ENCODE data around the gene SMIM27.

The SMIM27 gene

DNA sequence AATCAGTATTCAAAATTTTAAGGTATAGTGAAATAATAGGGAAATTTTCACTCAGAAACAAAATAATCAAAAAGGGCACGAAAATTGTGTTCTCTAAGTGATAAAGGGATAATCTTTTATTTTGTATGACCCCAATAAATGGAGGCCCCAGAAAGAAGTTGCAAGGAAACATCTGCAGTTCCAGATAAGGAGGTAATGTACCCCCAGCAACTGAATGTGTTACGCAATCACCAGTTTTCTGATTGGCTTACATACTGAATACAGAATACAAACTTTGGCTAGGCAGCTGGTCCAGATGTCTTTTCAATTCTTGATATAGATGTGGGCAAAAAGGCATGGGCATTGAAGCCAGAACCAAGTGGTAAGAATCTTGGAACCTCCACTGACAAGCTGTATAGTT is 2.0 kb downstream of the SMIM27 start:
- FAIRE-seq, result no peak
- DNase-seq (ENCODE audit: insufficient read length, low spot score), result no peak

DNA sequence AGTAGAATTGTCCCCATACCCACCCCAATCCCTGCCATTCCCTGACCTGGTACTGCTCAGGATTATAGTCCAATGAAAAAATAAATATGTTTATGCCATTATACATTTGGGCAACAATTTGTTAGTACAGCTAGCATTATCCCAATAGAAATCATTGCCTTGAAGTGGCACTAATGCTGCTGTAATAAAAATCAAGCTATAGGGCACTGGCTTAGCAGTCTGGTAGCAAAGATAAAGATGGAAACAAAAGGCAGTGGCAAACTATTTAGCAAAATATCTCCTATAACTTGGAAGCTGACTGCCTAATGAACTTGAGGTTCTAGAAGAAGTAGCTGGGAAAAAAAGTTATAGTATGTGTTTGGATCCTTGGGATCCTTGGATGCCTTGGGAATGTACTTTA is 2.5 kb downstream of the SMIM27 start:
- DNase-seq (ENCODE audit: insufficient read length, low spot score) (no peak), FAIRE-seq (no peak)

DNA sequence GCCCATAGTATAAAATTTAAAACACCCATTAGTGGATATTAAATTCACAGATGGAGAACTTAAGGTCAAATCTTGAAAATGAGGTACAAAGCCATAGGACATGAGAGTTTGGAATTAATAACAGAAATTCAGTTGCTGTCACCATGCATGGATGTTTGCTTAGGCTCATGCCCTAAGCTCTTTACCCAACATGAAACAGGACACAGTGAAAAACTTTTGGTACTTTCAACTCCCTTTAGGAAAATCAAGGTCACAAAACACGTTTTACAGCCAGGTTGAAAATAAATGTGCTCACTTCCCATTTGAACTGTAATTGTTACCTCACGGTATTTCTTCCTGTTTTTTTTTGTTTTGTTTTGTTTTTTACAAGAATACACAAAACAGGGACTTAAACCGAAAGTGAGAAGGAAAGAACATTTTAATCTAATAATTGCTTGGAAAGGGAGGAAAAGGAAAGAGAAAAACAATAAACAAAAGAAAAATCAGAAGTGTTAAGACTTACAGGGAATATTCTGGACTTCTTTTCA is 6.3 kb downstream of the SMIM27 start:
- FAIRE-seq, result peak; percentile 45

DNA sequence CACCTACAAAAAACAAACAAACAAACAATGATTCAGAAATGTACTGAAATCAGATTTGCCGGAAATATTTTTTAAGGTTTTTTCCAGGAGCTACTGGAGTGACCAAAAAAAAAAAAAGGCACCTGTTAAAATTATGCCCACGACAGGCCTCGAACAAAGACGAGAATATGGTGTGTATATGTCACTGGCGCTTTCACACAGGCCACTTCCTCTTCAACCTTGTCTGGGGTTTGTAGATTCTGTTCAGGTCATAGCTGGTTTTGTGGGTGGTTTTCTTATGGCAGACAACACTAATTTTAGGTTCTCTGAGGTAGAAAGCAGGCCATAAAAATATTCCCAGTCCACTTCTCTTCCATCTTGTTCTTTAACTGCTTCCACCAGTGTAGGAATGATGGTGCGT is 13.8 kb downstream of the SMIM27 start:
- no peak for FAIRE-seq

More for the DNA sequence above, 6.3 kb downstream of the SMIM27 start:
- no peak for DNase-seq (ENCODE audit: insufficient read length, low spot score)

DNA sequence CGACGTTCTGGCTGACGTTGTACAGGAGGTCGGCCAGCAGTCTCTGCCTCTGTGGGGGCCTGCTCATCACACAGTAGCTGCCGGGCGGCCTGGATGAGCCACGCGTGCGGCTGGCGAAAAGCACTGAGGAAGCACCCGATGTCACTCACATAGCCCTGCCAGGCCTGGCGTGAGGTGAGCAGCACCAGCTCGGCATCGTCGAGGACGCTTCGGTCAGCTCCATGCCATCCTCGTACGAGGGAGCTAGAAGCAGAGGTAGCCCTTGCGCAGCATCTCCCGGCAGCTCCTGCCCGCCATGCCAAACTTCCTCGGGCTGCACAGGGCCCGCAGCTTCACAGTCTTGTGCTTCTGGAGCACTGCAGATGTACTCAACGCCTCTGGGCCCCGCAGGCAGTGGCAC is 14.6 kb downstream of the SMIM27 start:
- FAIRE-seq, result no peak
- no peak for DNase-seq (ENCODE audit: insufficient read length, low spot score)

More for the DNA sequence above, 13.8 kb downstream of the SMIM27 start:
- DNase-seq (ENCODE audit: insufficient read length, low spot score), result no peak

DNA sequence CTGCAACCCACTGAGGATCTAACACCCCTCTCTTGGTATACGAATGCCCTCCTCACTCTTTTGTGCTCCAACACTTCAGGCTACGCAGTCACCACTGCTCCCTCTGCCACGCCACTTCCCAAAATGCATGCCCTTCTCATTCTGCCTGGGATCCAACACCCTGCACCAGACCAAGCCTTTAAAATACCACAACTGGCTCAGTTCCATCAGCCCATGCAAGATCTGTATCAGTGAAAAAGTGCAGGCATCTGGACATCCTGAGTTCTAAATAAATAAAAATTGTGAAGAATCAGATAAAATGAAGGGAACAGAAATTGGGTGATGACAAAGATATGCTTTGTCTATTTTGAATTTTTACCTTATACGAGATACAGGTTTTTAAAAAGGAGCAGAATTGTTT is 18.1 kb downstream of the SMIM27 start:
- no peak for DNase-seq (ENCODE audit: insufficient read length, low spot score)
- no peak for FAIRE-seq

DNA sequence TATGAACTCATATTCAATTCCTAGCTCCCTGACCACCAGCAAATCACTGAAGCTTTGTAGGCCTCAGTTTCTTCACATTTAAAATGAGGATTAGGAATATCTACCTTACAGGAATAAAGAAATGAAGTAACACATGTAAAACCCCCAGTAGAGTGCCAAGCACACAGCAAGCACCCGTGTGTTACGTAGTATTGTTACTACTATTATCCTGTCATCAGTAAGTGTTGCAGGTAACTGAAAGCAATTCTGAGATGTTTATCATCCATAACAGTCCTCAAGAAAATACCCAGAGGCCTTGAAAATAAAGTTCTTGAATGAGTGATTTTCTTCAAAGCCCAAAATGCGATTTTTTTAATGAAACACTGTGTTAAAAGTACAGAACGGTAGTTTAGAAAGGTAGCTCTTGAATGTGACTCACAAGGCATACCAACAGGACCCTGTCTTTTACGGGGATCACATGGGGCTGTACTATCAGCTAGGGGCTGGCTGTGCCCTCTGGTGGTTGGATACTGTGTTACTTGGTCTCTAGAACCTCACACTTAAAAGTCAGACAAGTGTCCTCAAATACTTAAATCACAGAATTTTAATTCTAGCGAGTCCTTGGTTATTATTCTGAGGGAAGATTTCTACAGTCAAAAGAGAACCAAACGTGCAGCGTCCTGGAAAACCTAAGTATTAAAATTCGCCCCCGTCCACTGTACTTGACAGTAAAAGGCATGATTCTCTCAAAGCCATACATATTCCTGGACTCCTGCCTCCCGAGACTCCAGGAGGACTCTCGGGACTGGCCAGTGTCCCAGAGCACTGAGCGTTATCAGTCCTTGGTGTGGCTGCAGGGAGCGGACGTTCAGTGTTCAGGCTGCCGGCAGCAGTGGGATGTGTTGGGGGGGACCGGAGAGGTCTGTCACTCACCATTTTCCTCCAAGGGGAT is 20.1 kb downstream of the SMIM27 start:
- FAIRE-seq (peak; percentile 93), DNase-seq (ENCODE audit: insufficient read length, low spot score) (peak; percentile 59)

DNA sequence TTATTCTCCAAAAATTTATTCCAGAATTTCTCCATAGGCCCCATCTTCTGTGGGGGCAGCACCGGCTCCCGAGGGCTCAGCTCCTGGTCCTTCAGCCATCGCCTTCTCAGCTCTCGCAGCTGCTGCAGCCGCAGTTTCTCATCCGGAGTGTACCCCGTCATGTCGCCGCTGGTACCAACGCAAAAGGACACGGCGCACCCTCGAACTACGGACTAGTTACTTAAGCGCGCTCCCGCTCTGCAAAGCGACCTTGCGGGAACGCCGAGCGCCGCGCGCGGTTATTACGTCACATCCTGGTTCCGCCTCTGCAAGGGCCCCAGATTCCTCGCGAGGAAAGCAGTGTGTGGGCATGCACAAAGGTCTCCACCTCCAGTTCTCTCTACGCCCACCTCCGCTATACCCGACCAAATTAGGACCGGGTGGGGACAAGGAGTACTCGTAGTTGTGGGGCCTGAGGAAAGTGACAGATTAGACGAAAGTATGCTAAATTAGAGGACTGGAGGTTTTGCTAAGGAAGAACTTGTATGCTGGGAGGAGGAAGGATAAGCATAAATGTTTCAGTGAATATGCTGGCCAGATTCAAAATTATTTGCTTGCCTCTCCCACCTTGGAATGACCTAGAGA is 20.9 kb downstream of the SMIM27 start, which contains the start of gene NDUFB6:
Gene NDUFB6, minus strand, starts transcription at position 260 of the 624 bp plus-strand sequence. Its CDS starts 99 bp downstream, at position 161.
- DNase-seq (ENCODE audit: insufficient read length, low spot score) (peak; percentile 81), FAIRE-seq (peak; percentile 100)

DNA sequence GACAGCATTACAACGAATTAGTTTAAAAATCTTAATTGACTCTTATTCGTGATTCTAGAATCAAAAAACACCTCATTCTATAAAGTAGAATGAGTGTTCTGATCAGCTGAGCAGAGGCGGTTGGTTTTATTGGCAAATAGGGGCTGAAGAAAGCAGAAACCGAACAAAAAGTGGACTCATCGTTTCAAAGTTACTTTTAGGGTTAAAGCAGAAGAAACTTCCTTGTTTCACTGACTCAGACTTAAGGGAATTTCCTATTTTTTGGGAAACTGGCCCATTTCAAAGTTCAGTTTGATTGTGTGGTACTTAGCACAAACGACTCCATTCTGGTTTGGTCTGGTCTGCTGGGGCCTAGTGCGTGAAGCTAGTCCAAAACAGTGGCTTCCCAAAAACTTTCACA is 21.7 kb downstream of the SMIM27 start:
- FAIRE-seq (no peak), DNase-seq (ENCODE audit: insufficient read length, low spot score) (no peak)

DNA sequence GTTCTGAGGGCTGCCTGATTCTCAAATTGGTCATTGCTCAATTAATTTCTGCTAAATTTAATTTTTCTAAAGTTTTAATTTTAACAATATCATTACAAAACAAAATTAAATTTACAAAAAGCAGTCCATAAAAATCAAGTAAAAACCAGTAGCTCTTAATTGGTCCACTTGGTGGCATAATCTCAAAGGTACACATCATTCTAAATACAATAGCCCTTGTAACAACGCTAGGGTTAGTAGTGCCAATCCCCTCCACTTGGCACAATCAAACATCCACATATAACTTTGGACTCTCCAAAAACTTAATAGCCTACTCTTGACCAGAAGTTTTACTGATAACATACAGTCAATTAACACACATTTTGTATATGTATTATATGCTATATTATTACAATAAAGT is 22.7 kb downstream of the SMIM27 start:
- no peak for FAIRE-seq

DNA sequence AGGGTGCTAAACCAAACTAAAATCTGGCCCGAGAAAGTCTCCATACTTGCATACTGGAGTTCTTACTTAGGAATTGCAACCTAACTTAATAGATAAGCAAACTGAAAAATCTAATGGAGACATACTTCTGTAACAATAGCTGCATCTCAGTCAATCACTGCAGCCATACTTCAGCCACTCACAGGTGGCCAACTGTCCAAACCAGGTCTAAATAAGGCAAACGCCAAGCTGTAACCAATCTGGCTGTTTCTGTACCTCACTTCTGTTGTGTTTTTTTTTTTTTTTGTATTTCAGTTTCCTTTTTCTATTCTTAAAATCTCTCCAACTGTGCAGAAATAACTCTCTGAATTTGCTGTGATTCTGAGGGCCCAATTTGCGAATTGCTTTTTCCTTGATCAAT is 25.2 kb downstream of the SMIM27 start:
- DNase-seq (ENCODE audit: insufficient read length, low spot score), result no peak
- FAIRE-seq, result no peak

More for the DNA sequence above, 22.7 kb downstream of the SMIM27 start:
- no peak for DNase-seq (ENCODE audit: insufficient read length, low spot score)

DNA sequence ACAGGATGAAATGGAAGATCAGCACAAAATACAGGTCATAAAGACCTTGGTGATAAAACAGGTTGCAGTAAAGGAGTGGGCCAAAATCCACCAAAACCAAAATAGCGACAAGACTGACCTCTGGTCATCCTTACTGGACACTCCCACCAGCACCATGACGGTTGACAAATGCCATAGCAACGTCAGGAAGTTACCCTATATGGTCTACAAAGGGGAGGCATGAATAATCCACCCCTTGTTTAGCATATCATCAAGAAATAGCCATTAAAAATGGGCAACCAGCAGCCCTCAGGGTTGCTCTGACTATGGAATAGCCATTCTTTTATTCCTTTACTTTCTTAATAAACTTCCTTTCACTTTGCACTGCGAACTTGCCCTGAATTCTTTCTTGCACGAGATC is 26.8 kb downstream of the SMIM27 start:
- FAIRE-seq, result no peak
- DNase-seq (ENCODE audit: insufficient read length, low spot score), result no peak

DNA sequence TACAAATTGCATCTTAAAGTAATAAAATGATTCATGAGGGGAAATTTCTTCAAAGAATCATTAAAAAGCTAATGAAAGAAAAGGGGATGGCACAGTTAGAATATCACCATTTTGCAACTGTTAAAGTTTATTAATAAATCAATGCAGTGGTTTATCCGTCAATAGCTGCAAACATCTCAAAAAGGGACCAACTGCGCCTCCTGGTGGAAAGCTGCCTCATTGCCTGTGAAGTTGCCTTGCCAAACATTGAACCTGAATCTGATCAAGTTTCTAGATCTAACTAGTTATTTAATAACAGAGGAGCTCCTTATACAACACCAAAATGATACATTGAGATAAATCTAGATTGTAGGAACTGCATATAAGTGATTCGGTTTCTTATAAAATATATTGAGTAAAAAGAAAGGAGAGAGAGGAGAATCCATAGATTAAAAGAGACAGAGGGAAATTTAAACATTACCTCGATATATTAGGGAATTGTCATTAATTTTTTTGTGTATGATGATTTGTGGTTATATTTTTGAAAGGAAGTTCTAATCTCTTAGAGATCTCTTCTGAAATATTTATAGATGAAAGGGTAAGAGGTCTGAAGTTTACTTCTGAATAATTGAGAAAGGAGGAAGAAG is 27.7 kb downstream of the SMIM27 start:
- FAIRE-seq (peak; percentile 93), DNase-seq (ENCODE audit: insufficient read length, low spot score) (no peak)

DNA sequence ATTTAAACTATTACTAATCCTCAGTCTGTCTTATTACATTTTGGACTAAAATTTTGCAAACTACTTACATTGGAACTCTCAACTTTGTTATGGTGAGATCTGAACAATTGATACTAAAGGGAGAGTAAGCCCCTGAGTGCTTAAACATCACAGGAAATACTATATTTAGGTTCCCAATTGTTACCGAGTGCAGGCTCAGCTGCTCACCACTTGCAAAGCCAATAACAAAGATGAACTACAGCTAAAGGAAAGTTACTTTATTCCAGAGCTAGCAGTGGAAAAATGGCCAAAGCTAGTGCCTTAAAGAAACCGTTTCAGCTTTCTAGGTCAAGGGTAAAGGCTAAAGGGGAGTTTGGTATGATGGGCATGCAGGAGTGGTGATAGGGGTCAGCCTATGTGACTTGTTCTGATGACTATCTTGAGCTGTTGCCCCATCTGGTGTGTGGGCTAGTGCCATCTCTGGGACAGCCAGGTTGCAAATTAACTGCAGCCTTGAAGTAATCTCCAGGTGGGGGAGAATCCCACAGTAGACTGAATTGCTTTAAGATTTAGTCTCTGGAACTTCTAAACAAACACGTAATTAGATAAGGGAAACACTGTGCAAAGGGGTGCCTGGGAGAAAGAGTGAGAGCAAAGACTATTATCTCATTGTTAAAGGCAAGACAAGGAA is 28.6 kb downstream of the SMIM27 start:
- DNase-seq (ENCODE audit: insufficient read length, low spot score) (no peak), FAIRE-seq (no peak)

DNA sequence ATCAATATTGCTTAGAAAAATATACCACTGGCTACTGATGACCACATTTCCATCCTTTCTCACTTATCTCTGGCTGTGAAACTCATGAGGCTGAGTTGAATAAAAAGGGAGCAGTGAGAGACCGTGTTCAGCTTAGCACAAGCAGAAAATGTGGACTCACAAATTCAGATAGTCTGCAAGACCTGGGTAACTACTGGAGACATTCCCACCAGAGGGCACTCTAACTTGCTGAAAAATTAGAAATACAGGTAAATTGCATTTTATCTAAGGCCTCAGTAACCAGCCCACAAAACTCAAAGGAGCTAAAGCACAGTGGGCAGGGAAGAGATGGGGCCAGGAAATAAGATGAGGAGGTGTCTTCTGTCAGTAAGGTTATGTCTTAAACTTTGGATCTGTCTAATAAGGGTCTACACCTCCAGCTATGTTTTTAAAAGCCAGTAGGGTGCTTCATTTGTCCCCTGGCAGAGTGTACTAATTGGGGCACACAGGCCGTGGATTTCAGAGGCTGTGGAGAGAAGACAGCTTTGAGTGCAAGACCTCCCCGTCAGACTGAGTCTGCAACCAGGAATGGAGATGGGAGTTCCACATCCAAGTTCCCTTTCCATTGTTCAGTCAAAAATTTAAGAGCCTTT is 29.5 kb downstream of the SMIM27 start:
- peak; percentile 80 for FAIRE-seq
- DNase-seq (ENCODE audit: insufficient read length, low spot score), result no peak

DNA sequence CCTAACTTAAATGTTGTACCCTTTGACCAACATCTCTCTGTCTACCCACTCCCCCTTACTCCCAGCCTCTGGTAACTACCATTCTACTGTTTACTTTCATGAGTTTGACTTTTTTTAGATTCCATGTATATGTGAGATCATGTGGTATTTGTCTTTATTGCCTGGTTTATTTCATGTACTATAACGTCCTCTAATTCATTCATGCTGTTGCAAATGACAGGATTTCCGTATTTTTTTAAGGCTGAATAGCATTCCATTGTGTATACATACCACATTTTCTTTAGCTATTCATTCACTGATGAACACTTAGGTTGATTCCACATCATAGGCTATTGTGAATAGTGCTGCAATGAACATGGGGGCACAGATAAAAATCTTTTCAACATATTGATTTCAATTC is 32.7 kb downstream of the SMIM27 start:
- no peak for FAIRE-seq
- no peak for DNase-seq (ENCODE audit: insufficient read length, low spot score)

DNA sequence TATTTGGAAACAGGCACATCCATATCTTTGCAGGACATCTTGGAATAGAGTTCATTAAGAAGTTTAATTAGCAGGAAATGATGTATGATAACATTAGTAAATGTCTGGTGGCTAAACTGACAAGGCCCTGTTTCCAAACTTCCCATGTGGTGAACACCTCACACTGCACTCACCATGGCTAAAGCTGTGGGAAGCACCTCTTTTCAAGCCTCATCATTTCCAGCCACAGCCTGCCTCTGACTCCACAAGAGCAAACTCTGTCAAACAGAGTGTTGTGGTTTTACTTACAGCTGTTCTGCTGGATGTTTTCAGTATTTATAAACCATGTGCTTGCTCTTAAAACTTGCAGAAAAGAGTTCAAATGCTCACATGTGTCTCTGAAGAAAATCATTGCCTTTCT is 35.8 kb downstream of the SMIM27 start:
- no peak for DNase-seq (ENCODE audit: insufficient read length, low spot score)
- FAIRE-seq, result no peak

DNA sequence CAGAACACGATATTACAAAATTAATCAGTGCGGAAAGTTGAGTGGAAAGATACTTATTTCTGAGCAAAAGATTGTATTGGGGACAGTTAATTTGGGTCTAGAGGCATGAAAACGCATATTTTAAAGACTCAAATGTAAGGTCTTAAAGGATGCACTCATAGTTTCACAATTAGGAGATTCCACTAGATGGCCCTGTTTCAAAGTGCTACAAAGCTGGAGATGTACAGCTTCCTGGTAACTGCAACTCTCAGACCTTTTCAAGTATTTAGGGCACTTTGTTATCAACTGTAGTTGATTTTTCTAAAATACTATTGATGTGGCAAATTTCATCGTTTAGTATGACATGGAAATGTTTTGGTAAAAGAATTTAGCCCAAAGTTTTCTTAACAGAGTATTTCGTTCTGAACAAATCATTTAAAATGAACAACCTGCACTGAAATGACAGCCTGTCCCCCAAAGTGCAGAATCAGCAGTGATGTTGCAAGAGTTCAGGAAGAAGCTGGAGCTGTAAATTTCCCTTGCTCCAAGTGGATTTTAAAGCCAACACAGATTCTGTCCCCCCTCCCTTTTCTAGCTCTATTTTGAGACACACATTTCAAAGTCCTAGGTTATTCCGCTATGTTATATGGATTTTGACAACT is 37.1 kb downstream of the SMIM27 start:
- DNase-seq (ENCODE audit: insufficient read length, low spot score) (no peak), FAIRE-seq (peak; percentile 78)

DNA sequence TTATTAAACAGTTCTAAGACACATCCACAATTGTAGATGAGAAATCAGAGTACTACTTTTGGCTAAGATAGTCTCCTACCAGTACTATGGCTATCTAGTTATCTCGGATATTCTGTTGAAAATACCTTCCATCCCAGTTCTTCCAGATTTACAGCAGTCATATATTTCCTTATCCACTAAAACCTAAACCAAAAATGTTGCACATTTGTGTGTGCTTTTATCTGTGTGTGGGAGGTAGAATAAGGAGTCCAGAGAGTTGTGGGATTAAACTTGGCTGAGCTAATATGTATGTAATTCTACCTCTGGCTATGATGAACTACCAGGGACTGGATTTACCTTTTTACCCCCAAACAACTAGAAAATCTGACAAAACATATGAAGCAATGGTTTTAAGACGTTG is 38.3 kb downstream of the SMIM27 start:
- DNase-seq (ENCODE audit: insufficient read length, low spot score) (no peak), FAIRE-seq (no peak)

DNA sequence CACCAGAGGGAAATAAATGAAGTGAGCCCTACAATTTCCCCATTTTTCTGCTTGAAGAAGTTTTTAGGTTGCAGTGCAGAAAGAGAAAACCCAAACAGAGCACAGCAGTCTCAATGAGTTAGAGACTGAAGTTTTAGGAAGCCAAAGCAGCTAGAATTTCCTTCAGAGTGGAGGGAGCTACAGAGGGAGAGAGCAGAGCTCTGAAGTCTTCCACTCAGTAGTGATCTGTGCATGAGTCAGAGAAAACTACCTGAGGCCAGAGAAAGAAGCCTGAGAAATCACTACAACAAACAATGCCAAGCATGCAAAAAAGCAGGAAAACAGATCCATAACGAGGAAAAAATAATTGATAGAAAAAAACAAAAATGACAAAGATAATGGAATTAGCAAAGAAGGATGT is 38.8 kb downstream of the SMIM27 start:
- FAIRE-seq (no peak), DNase-seq (ENCODE audit: insufficient read length, low spot score) (no peak)
